HepG2 (cell line): ENCODE data around the gene SLC16A3. TPM values are rescaled to one million over a fixed set of nuclear protein-coding genes. Genes with fewer than 3 reads are reported as not detected.

Source experiments
- ATAD3A ChIP-seq: sonication (generic); formaldehyde crosslinking; IDR thresholded peaks from 2 replicates; pipeline ENCODE4 v1.4.0; 2020; ENCODE audit warnings: missing genetic modification reagents
- ATRX ChIP-seq: sonication (generic); formaldehyde crosslinking; IDR thresholded peaks from 2 replicates; pipeline ENCODE4 v1.4.0; 2020; ENCODE audit warnings: missing genetic modification reagents, borderline replicate concordance
- CEBPG ChIP-seq: IDR thresholded peaks from 2 replicates; pipeline ENCODE4 v1.6.1; 2016
- CENPX ChIP-seq: sonication (generic); formaldehyde crosslinking; IDR thresholded peaks from 2 replicates; pipeline ENCODE4 v1.9.0; 2021; ENCODE audit warnings: mild to moderate bottlenecking, missing genetic modification reagents, moderate library complexity
- FOXO4 ChIP-seq: sonication (generic); formaldehyde crosslinking; conservative IDR thresholded peaks from 2 replicates; pipeline ENCODE4 v1.8.1; 2023; ENCODE audit warnings: missing genetic modification reagents
- HDAC2 ChIP-seq: sonication (generic); formaldehyde crosslinking; IDR thresholded peaks from 2 replicates; pipeline ENCODE4 v1.4.0; 2020; ENCODE audit warnings: missing genetic modification reagents
- ISL2 ChIP-seq: sonication (generic); formaldehyde crosslinking; IDR thresholded peaks from 2 replicates; pipeline ENCODE4 v1.5.0; 2020; ENCODE audit warnings: missing genetic modification reagents
- KAT2B ChIP-seq: fragments of 150-350 bp; IDR thresholded peaks from 2 replicates; pipeline ENCODE4 v1.6.1; 2014; ENCODE audit warnings: low read depth, low read length, borderline replicate concordance
- MLXIP ChIP-seq: sonication (generic); formaldehyde crosslinking; IDR thresholded peaks from 2 replicates; pipeline ENCODE4 v1.9.0; 2021; ENCODE audit warnings: missing genetic modification reagents, borderline replicate concordance
- MYNN ChIP-seq: sonication (generic); formaldehyde crosslinking; IDR thresholded peaks from 2 replicates; pipeline ENCODE4 v1.4.0; 2020; ENCODE audit warnings: mild to moderate bottlenecking, low read depth, missing genetic modification reagents
- PCBP2 ChIP-seq: fragments of 200-400 bp; formaldehyde crosslinking; optimal IDR thresholded peaks from 2 replicates; pipeline ENCODE3; 2018; ENCODE audit warnings: low read length, low read depth; ENCODE audit not compliant: poor library complexity, severe bottlenecking
- PREB ChIP-seq: sonication (generic); formaldehyde crosslinking; IDR thresholded peaks from 2 replicates; pipeline ENCODE4 v1.4.0; 2020; ENCODE audit warnings: missing genetic modification reagents
- PTBP1 ChIP-seq: fragments of 200-400 bp; formaldehyde crosslinking; IDR thresholded peaks from 2 replicates; pipeline ENCODE4 v1.6.1; 2018; ENCODE audit warnings: low read length, low read depth; ENCODE audit not compliant: poor library complexity, severe bottlenecking
- RARA ChIP-seq: IDR thresholded peaks from 2 replicates; pipeline ENCODE4 v1.6.1; 2016; ENCODE audit warnings: missing genetic modification reagents, missing compliant biosample characterization
- RELA ChIP-seq: sonication (generic); formaldehyde crosslinking; IDR thresholded peaks from 2 replicates; pipeline ENCODE4 v1.4.0; 2020; ENCODE audit warnings: missing genetic modification reagents
- SALL1 ChIP-seq: sonication (generic); formaldehyde crosslinking; IDR thresholded peaks from 2 replicates; pipeline ENCODE4 v1.8.0; 2022; ENCODE audit warnings: mild to moderate bottlenecking, missing genetic modification reagents
- SMC3 ChIP-seq: IDR thresholded peaks from 2 replicates; pipeline ENCODE4 v1.6.1; 2011; ENCODE audit warnings: low read length, improper control_type of control experiment
- ZFP36 ChIP-seq: fragments of 150-350 bp; IDR thresholded peaks from 2 replicates; pipeline ENCODE4 v1.6.1; 2018; ENCODE audit warnings: borderline replicate concordance, low read length, low read depth; ENCODE audit not compliant: partially characterized antibody
- ZNF530 ChIP-seq: sonication (generic); formaldehyde crosslinking; IDR thresholded peaks from 2 replicates; pipeline ENCODE4 v1.5.0; 2020; ENCODE audit warnings: low read depth, mild to moderate bottlenecking, missing genetic modification reagents
- ZNF749 ChIP-seq: sonication (generic); formaldehyde crosslinking; IDR thresholded peaks from 2 replicates; pipeline ENCODE4 v1.8.0; 2022; ENCODE audit warnings: mild to moderate bottlenecking, missing genetic modification reagents, moderate library complexity, borderline replicate concordance
- ZNF878 ChIP-seq: sonication (generic); formaldehyde crosslinking; IDR thresholded peaks from 2 replicates; pipeline ENCODE4 v1.8.1; 2023; ENCODE audit warnings: mild to moderate bottlenecking, missing genetic modification reagents, moderate library complexity
- ZNF879 ChIP-seq: sonication (generic); formaldehyde crosslinking; IDR thresholded peaks from 2 replicates; pipeline ENCODE4 v1.8.1; 2023; ENCODE audit warnings: missing genetic modification reagents
- ZSCAN25 ChIP-seq: sonication (generic); formaldehyde crosslinking; IDR thresholded peaks from 2 replicates; pipeline ENCODE4 v1.8.0; 2022; ENCODE audit warnings: mild to moderate bottlenecking, missing genetic modification reagents
- polyA plus RNA-seq, 8 experiments: library from polyadenylated mRNA; depleted of rRNA in 3 of 8; stranded (reverse) in 7 of 8; unstranded in 1 of 8; fragments of >200 nt; fragmentation: Illumina TruSeq in 4 of 8; extraction: Trizol in 4 of 8; gene quantifications; 2 replicates each; pipeline versions ENCODE4 v1.2.1 to v1.2.3, GENCODE V29; 2011 to 2016; ENCODE audit warnings: low read depth in 4 of 8, missing spikeins in 1 of 8, mixed read lengths in 1 of 8; ENCODE audit not compliant: insufficient read depth in 1 of 8
- total RNA-seq, 5 experiments: library from RNA; depleted of rRNA; stranded (reverse); fragments of >200 nt; fragmentation: Illumina TruSeq; extraction: Trizol; gene quantifications; 2 replicates each; pipeline ENCODE4 v1.2.3, GENCODE V29; 2016; ENCODE audit warnings: low read depth in 1 of 5
- TF ChIP-seq, protein P1 (sequence below): sonication (generic); formaldehyde crosslinking; IDR thresholded peaks from 2 replicates; pipeline ENCODE4 v1.9.0; 2021; ENCODE audit warnings: missing genetic modification reagents, mild to moderate bottlenecking, borderline replicate concordance

SLC16A3 gene
- total and polyA plus RNA-seq, 2 of the 13 experiments (the other 11 are each of a cell fraction or from before 2014, with no cell fraction given): 242 to 349 TPM

DNA sequence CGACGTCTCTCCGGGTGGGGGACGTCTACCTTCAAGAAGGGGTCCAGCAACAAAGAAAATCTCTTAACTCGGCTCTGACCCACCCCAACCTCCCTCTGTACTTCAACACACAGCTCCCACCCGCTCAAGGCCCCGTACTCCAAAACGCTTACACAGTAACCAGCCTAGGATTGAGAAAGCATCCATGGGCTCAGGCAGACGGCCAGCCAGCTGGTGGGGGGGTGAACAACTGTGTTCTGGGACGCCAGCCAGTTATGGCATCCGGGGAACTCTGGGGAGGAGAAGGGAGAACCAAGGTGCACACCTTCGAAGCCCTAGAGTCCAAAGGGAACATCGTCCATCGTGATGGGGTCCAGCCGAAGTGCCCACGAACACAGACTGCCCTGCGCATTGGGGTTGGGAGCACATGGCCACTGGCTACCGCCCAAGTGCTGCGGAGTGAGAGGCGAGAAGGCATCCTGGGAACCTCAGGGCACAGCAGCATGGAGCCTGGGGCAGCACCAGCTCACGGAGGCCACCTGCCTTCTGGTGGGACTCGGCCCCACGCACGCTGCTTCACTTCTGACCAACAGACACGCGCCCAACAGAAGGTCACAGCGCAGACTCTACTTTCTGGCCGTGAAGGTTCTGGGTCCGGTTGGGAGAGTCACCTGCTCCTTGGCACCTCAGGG, 14.3 kb downstream of the SLC16A3 start (continued):
- TF ChIP-seq PCBP2: peak; percentile 81
- no peak for TF ChIP-seq ZFP36
- peak; percentile 70 for TF ChIP-seq CEBPG (CRISPR knock-in tag)
- TF ChIP-seq HDAC2 (CRISPR knock-in tag): peak; percentile 33; the same call in 1 of the 2 replicates
- 0 out of 2 replicates have a peak, but pooled peaks have one; percentile 1 for TF ChIP-seq SMC3
- TF ChIP-seq ZSCAN25: no peak
- TF ChIP-seq, protein P1, sequence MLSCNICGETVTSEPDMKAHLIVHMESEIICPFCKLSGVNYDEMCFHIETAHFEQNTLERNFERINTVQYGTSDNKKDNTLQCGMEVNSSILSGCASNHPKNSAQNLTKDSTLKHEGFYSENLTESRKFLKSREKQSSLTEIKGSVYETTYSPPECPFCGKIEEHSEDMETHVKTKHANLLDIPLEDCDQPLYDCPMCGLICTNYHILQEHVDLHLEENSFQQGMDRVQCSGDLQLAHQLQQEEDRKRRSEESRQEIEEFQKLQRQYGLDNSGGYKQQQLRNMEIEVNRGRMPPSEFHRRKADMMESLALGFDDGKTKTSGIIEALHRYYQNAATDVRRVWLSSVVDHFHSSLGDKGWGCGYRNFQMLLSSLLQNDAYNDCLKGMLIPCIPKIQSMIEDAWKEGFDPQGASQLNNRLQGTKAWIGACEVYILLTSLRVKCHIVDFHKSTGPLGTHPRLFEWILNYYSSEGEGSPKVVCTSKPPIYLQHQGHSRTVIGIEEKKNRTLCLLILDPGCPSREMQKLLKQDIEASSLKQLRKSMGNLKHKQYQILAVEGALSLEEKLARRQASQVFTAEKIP: no peak
- no peak for TF ChIP-seq PTBP1
- no peak for TF ChIP-seq KAT2B
- no peak for TF ChIP-seq ATRX (CRISPR knock-in tag)
- TF ChIP-seq FOXO4: no peak
- TF ChIP-seq ATAD3A (CRISPR knock-in tag): no peak
- no peak for TF ChIP-seq CENPX (CRISPR knock-in tag)
- no peak for TF ChIP-seq ZNF879 (CRISPR knock-in tag)
- TF ChIP-seq ZNF530 (CRISPR knock-in tag): no peak
- TF ChIP-seq ISL2 (CRISPR knock-in tag): no peak
- no peak for TF ChIP-seq MLXIP (CRISPR knock-in tag)
- TF ChIP-seq ZNF749 (CRISPR knock-in tag): peak; percentile 24; the same call in 1 of the 2 replicates
- TF ChIP-seq RELA (CRISPR knock-in tag): 0 out of 2 replicates have a peak, but pooled peaks have one; percentile 14
- 0 out of 2 replicates have a peak, but pooled peaks have one; percentile 26 for TF ChIP-seq ZNF878 (CRISPR knock-in tag)
- peak; percentile 55 for TF ChIP-seq SALL1 (CRISPR knock-in tag)
- peak; percentile 3; the same call in 1 of the 2 replicates for TF ChIP-seq RARA (CRISPR knock-in tag)
- TF ChIP-seq PREB (CRISPR knock-in tag): no peak
- TF ChIP-seq MYNN (CRISPR knock-in tag): no peak; the same call in 1 of the 2 replicates
